Mucosa of rectum (tissue), 2 donors: ENCODE results near the gene COL19A1.

Source experiments
- H3K27ac ChIP-seq, 2 donors: one replicate each; pipeline ENCODE4 v1.7.0; 2013; ENCODE audit warnings: inconsistent platforms in 2 of 2, low read depth in 2 of 2, low read length in 2 of 2
- H3K27me3 ChIP-seq, 2 donors: one replicate each; pipeline ENCODE4 v1.7.0; 2013; ENCODE audit warnings: low read length in 2 of 2; ENCODE audit not compliant: control insufficient read depth in 2 of 2, insufficient read depth in 2 of 2
- H3K36me3 ChIP-seq, 2 donors: one replicate each; pipeline ENCODE4 v1.7.0; 2013; ENCODE audit warnings: low read length in 2 of 2; ENCODE audit not compliant: control insufficient read depth in 2 of 2, insufficient read depth in 2 of 2
- H3K4me1 ChIP-seq, 2 donors: one replicate each; pipeline ENCODE4 v1.7.0; 2013; ENCODE audit warnings: low read length in 2 of 2, mild to moderate bottlenecking in 1 of 2; ENCODE audit not compliant: control insufficient read depth in 2 of 2, insufficient read depth in 2 of 2
- H3K4me3 ChIP-seq, 2 donors: one replicate each; pipeline ENCODE4 v1.7.0; 2013; ENCODE audit warnings: low read length in 2 of 2
- H3K9ac ChIP-seq, 2 donors: one replicate each; pipeline ENCODE4 v1.7.0; 2013; ENCODE audit warnings: low read length in 2 of 2, low read depth in 1 of 2, mild to moderate bottlenecking in 1 of 2
- H3K9me3 ChIP-seq, 2 donors: one replicate each; pipeline ENCODE4 v1.7.0; 2013; ENCODE audit warnings: low read length in 2 of 2; ENCODE audit not compliant: control insufficient read depth in 2 of 2
- donor health status: healthy.
- donor health status: Normal muscosa, but diverticular disease.

The COL19A1 gene

DNA sequence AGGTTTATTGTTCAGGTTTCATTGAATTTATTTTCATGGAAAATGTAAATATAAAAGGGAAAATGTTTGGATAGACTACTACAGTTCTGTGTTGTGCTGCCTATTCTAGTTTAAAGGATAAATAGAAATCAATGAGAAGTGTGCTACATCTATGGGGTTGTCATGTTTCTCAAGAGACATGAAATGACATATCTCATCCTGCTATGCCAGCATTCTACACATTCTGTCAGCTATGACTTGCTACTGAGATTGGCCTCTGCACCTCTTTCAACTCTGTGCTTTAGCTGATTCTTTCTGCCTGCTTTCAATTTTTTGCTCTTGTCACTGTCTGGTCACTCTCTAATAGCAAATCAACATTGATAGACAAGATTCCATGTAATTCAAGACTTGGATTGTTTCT, 33.8 kb upstream of the COL19A1 start:
- Histone ChIP-seq H3K27me3 (peaks cover 0 to 3% of the 10 kb centered on the region in 2 donors), H3K36me3 (no peaks in the 10 kb centered on the region), H3K9ac (no peak overlapping the region), H3K27ac (no peak overlapping the region), H3K4me1 (no peaks in the 10 kb centered on the region), H3K9me3 (no peaks in the 10 kb centered on the region), H3K4me3 (no peak overlapping the region)

DNA sequence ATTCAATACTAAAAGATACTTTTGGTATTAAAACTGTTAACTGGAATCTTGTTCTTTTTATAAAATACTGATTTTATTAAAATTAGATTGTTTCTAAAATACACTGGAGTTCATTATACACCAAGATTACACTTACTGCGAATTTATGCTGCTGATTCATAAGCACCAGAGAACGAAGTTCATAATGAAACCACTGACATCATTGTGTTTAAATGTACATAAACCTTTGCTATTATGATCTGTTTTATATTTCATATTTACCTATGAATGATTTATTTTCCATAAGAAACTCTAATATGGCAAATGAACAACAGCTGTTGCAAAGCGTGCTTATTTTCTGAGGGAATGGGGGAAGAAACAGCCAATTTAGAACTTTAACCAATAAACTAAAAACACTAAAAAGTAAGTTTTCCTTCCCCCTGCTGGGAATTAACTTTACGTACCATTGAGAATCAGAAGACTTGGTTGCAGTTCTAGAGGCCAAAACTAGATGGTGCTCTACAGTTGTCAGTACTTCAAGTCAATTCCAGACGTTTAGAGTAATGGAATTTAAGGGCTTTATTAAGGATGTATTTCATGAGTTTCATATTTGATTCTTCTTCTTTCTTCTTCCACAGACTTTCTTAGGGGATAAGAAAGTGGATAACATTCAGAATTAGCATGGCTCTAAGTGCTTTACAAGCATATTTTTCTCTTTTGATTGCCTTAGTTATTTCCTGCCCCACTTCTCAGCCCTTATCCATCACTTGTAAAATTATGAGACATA, 30.8 kb upstream of the COL19A1 start:
- H3K9me3 ChIP-seq, result no peaks in the 10 kb centered on the region
- no peak overlapping the region for H3K4me3 ChIP-seq
- no peak overlapping the region for H3K9ac ChIP-seq
- no peaks in the 10 kb centered on the region for H3K36me3 ChIP-seq
- no peaks in the 10 kb centered on the region for H3K4me1 ChIP-seq
- H3K27me3 ChIP-seq, result peaks cover 0 to 3% of the 10 kb centered on the region in 2 donors
- no peak overlapping the region for H3K27ac ChIP-seq

DNA sequence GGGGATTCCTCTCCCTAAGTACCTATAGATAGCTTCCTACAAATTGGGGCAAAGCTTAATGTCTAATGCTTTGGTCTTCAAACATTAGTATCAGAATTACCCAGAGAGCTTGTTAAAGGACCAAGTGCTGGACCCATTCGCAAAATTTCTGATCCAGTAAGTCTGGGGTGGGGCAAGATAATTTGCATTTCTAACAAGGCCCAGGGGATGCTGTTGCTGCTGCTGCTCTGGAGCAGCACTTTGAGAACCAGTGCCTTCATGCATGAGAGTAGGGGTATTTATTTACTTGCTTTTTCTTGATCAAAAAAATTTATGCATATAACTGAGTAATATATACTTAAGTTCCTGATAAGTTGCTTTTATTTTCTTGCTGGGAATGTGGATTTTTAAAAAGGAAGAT, 24.5 kb upstream of the COL19A1 start:
- Histone ChIP-seq H3K9ac (no peak overlapping the region), H3K4me3 (no peak overlapping the region), H3K27ac (no peak overlapping the region), H3K36me3 (no peaks in the 10 kb centered on the region), H3K9me3 (no peaks in the 10 kb centered on the region), H3K4me1 (no peaks in the 10 kb centered on the region), H3K27me3 (no peaks in the 10 kb centered on the region)

DNA sequence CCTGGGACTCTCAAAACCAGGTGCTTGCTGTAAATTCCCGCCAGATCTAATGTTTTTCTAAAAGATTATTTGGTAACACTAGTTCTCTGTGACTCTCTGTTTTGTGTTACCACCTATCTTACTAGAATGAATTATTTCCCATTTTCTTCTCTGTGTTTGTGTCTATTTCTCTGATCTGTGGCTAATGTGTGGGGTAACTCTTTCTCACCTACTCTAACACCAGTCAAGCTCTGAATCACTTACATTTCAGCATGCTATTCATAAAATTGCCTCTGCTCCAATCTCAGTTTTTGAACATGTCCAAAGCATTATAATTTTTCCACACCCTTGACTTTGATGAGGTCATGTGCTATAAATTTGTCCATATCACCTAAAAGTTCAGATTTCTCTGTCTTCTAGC, 23.2 kb upstream of the COL19A1 start:
- Histone ChIP-seq H3K4me3 (no peak overlapping the region), H3K4me1 (no peaks in the 10 kb centered on the region), H3K27me3 (no peaks in the 10 kb centered on the region), H3K36me3 (no peaks in the 10 kb centered on the region), H3K9me3 (no peaks in the 10 kb centered on the region), H3K27ac (no peak overlapping the region), H3K9ac (no peak overlapping the region)

DNA sequence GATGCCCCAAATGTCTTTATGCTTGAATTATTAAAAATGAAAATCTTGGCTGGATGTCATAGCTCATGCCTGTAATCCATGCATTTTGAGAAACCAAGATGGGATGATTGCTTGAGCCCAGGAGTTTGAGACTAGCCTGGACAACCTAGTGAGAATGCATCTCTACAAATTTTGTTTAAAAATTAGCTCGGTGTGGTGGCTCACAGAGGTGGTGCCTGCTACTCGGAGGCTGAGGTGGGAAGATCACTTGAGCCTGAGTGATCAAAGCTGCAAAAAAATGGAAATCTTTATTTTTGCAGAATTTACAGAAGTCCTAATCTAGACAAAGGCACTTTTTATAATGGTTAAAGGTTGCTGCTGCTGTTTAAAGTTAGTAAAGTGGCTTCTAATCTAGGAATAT, 20.0 kb upstream of the COL19A1 start:
- no peaks in the 10 kb centered on the region for H3K36me3 ChIP-seq
- no peak overlapping the region for H3K27ac ChIP-seq
- H3K9me3 ChIP-seq, result no peaks in the 10 kb centered on the region
- no peaks in the 10 kb centered on the region for H3K27me3 ChIP-seq
- no peak overlapping the region for H3K9ac ChIP-seq
- H3K4me3 ChIP-seq, result no peak overlapping the region
- H3K4me1 ChIP-seq, result no peaks in the 10 kb centered on the region

DNA sequence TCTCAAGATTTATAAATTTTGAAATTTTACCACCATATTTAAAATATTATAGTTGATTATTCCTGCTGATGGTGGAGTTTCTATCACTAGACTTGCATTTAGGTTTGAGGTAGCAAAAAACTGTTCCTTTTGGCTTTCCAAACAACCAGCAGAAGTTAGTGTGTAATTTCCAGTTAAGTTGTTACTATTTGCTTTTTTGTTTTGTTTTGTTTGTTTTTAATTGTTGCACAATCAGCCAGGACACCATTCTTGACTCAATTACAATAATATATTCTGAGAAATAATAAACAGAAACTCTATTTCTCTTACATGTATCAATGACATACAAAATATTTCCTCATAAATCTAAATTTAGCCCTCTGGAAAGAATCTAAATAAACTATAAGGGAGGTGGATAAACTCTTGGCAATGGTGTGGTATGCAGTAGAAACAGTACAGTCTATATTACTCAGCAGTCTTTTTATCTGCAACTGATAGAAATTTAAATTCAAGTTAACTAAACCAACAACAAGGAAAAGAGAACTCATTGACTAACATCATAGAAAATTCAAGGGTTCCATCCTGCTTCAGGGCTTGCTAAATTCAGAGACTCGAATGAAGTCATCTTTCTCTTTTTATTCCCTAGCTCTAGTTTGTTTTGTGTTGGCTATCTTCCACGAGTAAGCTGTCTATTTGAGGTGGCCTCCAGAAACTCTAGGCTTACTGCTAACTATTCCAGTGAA, 19.4 kb upstream of the COL19A1 start:
- Histone ChIP-seq H3K9ac (no peak overlapping the region), H3K9me3 (no peaks in the 10 kb centered on the region), H3K27me3 (no peaks in the 10 kb centered on the region), H3K36me3 (no peaks in the 10 kb centered on the region), H3K4me3 (no peak overlapping the region), H3K4me1 (no peaks in the 10 kb centered on the region), H3K27ac (no peak overlapping the region)

DNA sequence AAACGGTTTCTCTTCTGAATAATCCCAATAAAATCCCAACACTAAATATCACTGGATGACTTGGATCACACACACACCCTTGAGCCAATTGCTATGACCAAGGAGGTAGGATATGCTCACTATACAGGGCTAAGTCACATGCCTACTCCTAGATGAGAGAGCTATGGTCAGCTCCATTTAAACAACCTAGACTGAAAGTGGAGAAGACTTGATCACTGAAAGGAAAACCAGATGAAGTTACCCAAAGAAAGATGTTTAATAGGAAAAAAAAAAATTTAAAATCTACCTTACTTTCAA, 18.9 kb upstream of the COL19A1 start:
- Histone ChIP-seq H3K27ac (no peak overlapping the region), H3K27me3 (no peaks in the 10 kb centered on the region), H3K4me3 (no peak overlapping the region), H3K9me3 (no peaks in the 10 kb centered on the region), H3K36me3 (no peaks in the 10 kb centered on the region), H3K4me1 (no peaks in the 10 kb centered on the region), H3K9ac (no peak overlapping the region)

DNA sequence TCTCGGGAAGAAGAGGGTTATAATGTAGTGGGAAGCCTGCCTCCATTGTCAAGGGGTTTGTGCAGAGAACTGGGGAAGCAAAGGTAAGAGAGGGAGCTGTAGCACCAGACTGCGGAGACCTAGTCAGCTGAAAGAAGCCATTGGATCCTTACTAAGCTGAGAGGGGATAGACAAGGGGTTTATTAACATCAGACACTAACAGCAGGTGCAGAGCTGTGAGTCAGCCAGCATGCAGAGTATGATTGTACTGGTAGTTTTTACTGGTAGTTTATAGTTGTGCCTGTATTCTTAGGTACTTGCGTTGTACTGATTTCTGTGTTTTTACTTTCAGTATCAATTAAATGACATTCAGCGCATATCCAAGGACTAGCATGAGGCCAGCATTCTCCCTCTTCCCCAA, 17.8 kb upstream of the COL19A1 start:
- Histone ChIP-seq H3K27me3 (no peaks in the 10 kb centered on the region), H3K9me3 (no peaks in the 10 kb centered on the region), H3K36me3 (no peaks in the 10 kb centered on the region), H3K4me1 (no peaks in the 10 kb centered on the region), H3K27ac (no peak overlapping the region), H3K4me3 (no peak overlapping the region), H3K9ac (no peak overlapping the region)

DNA sequence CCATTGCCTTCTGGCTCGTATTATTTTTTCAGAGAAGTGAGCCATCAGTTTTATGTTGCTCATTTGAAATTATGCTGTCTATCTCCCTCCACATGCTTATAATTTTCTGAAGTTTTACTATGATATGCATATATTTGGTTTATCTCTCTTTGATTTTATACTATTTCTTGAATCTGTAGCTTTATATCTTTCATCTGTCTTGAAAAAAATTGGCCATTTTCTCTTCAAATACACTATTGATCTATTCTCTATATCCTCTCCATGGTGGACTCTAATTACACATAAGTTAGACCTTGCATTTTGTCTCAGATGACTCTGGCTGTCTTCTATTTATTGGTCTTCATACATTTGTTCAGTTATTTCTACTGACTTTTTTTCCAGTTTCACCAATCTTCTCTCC, 13.7 kb upstream of the COL19A1 start:
- Histone ChIP-seq H3K4me1 (no peaks in the 10 kb centered on the region), H3K36me3 (no peaks in the 10 kb centered on the region), H3K27ac (no peak overlapping the region), H3K4me3 (no peak overlapping the region), H3K9me3 (no peaks in the 10 kb centered on the region), H3K27me3 (no peaks in the 10 kb centered on the region), H3K9ac (no peak overlapping the region)

DNA sequence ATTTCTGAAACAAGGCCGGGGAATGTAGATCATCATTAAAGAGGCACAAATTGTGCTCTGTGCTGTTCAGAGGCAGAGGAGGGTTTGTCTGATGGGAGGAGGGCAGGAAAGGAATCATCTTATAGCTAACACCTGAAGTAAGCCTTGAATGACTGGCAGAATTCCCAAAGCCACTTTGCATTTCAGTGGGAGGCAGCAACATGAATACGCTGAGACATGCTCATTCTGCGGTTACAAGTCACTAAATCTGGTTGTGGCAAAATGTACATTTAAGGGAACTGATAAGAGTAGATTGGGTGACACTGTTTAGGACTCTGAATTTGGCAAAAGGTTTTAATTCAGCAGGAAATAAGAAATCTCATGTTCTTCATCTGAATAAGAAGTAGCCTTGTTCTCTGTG, 4.4 kb upstream of the COL19A1 start:
- no peak overlapping the region for H3K9ac ChIP-seq
- peaks cover 3 to 8% of the 10 kb centered on the region in 2 donors for H3K4me1 ChIP-seq
- peaks cover 7 to 19% of the 10 kb centered on the region in 2 donors for H3K27me3 ChIP-seq
- peaks cover 0 to 3% of the 10 kb centered on the region in 2 donors for H3K9me3 ChIP-seq
- H3K36me3 ChIP-seq, result no peaks in the 10 kb centered on the region
- no peak overlapping the region for H3K4me3 ChIP-seq
- H3K27ac ChIP-seq, result no peak overlapping the region
